Posterior vena cava (tissue), 2 donors: ENCODE results near the gene KMT5C. TPM values are rescaled to one million over a fixed set of nuclear protein-coding genes. Genes with fewer than 3 reads are reported as not detected.

ENCODE experiments used
- DNase-seq: peaks from one replicate; pipeline ENCODE4 v3.0.0-alpha.2; 2020; ENCODE audit warnings: low spot score
- intact Hi-C, 2 donors: fragments of 100-400 bp; cut with DNase I; formaldehyde crosslinking; loops; one replicate each; pipeline versions ENCODE4 v1.14.1 to v1.14.2; 2022 to 2023
- total RNA-seq, 2 donors: library from RNA; stranded (reverse); fragmentation: NEBNext Ultra II Directional; extraction: Animal tissue kit (Norgen Biotek cat#: 25700); gene quantifications; one replicate each; pipeline ENCODE4 v1.2.1, GENCODE V29; 2021
- donor health status: DM: yes; HTN: yes; CAD: no.
- donor health status: DM: yes; HTN: yes; CAD: no.

KMT5C gene
- total RNA-seq, 2 donors from 2014 or later = 3.9 to 6.3 TPM

DNA sequence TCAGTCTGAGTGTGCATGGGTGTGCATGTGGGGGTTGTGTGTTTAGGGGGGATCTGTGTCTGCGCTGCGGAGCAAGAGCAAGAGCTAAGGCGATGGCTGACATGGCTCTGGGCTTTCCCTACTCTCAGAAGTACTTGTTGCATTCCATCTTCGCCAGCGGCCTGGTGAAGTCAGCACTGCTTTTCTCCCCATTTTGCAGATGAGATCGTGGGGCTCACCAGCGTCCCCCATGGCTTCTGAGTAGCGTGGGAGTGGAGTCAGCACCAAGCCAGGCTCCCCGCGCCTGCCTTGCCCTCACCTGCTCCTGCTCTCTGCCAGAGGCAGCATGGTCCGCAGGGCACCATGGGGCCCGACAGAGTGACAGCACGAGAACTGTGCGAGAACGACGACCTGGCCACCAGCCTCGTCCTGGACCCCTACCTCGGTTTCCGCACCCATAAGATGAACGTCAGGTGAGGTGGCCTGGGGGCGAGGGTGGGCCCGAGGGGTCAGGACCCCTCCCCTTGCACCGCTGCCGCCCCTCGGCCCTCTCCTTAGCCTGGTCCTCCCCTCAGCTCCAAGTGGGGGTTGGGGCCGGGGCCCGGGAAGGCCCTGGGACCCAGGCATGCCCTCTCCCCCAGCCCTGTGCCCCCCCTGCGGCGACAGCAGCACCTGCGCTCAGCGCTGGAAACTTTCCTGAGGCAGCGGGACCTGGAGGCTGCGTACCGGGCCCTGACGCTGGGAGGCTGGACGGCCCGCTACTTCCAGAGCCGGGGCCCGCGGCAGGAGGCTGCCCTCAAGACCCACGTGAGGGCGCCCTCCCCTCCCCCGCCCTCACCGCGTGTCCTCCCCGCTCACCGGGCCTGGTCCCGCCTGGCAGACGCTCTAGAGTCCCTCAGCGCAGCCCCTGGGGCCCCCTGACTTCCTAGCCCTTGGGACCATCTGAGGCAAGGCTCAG, 2.2 kb downstream of the KMT5C start:
- intact Hi-C loops = no loop called here
- no peak for DNase-seq

DNA sequence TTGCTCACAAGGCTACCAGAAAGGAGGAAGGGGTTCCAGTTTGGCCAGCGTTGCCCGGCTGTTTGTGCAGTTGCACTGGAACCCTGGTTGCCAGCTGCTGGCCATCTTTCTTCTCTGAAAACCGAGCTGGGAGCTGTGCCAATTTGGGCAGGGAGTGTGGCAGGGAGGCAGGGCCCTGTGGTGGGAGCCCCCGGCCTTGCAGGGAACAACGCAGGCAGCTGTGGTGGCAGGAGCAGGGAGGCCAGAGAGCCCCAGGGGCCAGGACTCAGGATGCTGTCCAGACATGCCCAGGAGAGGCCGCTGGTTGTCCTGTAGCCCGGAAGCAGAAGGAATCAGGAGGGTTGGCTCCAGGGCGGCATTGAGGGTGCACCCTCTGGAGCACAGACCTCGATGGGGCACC, 4.8 kb downstream of the KMT5C start:
- intact Hi-C loops = no loop called here
- no peak for DNase-seq

DNA sequence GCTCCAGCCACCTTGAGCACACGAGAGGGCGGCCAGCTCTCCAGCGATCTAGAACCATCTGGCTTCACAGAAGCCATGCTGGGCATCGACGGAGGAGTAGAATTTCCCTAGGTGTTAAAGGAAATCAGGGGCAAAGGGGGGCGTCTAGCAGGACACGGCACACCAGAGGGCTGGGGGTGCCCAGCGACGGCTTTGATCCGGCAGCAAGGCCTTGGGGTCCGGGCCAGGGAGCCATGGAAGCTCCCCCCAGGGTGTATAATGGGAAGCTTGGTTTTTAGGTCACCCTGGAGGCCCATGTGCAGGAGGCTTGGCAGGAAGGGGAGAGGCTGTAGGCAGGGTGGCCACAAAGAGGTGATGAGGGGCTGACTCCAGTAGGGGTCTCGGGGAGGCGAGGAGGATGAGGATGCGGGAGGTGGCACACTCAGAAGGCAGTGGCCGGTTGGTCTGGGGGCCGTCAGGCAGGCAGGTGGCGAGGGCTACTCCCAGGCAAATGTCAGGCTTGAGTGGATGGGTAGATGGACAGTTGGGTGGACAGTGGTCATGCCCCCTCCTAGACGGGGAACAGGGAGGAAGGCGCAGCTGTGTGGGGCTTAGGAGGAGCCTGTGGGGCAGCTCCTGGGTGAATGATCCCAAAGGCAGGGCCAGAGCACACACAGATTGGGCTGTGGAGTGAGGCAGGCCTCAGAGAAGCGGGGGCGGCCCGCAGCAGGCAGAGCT, 5.6 kb downstream of the KMT5C start:
- intact Hi-C loops = no loop called here
- DNase-seq = no peak

DNA sequence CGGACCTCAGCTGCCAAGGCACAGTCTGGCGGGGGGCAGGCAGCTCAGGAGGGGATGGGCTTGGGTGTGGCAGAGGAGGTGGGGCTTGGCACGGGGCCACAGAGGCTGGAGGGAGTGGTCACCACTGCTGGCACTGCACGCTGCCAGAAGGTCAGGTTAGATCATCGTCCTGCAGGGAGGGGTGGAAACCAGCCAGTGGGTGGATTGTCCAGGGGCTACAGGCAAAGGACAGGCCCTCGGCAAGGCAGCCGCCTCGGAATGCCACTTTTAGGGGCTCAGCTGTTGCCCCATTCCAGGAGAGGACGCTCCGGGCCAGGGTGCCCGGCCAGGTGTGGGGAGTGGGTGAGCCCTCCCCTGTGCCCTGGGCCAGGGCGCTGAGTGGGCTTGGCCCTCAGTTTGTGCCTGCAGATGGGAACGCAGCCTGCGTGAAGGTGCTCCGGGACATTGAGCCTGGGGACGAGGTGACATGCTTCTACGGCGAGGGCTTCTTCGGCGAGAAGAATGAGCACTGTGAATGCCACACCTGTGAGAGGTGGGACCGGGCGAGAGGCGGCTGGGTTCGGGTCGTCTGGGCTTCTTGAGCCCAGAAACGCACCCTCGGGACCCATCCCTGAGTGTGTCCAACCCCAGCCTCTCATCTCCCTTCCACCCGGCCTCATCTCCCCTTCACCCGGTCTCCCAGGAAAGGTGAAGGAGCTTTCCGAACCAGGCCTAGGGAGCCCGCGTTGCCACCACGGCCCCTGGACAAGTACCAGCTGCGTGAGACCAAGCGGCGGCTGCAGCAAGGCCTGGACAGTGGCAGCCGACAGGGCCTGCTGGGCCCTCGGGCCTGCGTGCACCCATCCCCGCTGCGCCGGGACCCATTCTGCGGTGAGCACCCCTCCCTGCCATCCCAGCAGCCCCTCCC, 6.4 kb downstream of the KMT5C start:
- intact Hi-C loops = no loop called here
- DNase-seq = peak; percentile 93

DNA sequence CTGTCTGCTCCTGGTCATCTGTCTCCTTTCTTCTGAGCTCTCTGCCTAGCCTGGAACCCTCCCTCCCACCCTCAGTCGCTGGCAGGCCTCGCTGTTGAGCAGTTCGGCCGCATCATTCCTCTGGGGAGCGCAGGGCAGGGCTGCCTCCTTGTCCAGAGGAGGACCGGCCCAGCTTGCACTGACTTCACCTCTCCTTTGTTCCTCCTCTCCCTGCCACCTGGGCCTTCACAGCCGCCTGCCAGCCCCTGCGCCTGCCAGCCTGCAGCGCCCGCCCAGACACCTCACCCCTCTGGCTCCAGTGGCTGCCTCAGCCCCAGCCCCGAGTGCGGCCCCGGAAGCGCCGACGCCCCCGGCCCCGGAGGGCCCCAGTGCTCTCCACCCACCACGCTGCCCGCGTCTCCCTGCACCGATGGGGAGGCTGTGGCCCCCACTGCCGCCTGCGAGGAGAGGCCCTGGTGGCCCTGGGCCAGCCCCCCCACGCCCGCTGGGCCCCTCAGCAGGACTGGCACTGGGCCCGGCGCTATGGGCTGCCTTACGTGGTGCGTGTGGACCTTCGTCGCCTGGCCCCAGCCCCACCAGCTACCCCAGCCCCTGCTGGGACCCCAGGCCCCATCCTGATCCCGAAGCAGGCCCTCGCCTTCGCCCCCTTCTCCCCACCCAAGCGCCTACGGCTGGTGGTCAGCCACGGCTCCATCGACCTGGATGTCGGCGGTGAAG, 7.2 kb downstream of the KMT5C start:
- peak; percentile 87 for DNase-seq
- intact Hi-C loops = no loop called here

DNA sequence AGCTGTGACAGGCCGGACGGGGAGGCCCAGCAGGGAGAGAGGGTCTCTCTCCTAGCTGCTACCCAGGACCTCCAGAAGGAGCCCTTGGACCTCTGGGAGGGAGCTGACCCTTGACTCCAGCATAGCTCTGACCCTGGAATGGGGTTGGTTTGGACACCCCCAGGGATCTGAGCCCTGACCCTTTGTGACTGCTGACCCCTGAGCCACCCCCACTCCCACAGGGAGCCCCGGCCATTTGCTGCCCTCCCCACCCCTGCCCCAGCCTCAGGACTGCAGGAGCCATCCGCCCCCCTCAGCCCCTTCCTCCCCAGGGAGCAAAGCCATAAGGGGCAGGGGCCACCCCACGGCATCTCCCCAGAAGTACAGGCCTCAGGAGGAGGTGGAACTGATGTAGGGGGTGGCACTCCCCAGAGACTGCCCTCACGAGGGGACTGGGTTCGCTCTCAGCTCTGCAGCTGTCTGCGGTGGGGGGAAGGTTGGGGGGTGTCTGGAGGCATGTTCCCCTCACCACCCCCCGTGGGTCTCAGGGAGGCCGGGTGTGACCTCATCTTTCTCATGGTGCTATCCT, 7.8 kb downstream of the KMT5C start:
- intact Hi-C loops = no loop called here
- DNase-seq = no peak

DNA sequence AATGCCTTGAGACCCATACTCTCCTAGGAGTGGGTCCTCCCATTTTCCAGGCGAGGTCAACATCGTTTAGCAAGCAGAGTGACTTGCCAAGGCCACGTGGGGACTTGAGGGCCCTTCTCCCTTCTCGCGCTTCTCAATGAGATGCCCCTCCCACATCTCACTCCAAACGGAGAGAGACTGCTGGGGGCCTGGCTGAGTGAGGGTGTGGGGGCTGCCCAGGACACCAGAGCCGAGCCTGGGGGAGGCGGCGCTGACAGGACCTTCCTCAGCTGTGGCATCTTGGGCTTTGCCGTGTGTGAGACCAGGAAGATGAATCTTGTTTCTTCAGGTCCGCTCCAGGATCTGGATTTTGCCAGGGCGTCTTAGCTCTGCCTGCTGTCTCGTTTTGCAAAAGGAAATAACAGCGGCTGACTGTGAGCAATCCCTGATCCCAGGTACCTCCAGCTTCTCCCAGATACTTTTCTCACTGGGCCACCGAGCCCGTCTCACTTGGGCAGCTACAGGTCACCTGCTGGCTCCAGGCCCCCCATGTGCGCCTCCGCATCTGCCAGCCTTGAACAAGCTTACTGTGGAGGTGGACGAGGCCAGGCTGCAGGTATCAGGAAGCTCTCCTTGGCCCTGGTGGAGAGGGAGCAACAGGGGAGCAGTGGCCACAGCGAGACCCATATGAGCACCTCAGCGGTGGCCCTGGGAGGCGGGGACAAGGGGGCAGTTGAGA, 8.8 kb downstream of the KMT5C start:
- no peak for DNase-seq
- intact Hi-C loops = no loop called here

DNA sequence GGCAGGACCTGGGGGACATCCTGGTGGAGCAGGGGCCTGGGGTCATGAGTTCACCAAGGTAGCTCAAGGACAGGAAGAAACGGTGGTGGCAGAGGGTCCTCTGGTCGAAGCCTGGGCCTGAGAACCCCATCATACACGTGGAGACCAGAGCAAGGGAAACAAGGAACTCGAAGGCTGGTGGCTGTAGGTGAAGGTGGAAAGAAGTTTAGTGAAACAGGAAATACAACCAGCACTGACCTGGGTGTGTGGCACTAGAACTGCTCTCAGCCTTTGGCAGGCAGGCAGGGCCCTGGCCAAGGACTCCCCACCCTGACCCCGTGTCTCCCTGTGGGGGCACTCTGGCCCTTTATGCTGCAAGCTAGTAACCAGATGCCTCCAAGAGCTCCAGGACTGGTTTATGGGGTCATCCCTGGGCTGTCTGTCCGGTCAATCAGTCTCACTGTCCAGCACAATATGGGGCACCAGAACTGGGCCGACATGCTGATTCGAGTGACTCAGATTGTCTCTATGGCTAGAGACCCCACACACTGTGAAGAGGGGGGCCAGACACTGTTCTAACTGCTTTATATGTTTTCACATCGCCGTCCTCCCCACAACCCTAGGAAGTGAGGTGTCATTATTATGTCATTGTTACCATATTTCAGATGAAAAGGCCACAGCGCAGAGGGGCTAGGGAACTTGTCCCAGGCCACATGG, 11.1 kb downstream of the KMT5C start:
- intact Hi-C loops = no loop called here
- DNase-seq = no peak

DNA sequence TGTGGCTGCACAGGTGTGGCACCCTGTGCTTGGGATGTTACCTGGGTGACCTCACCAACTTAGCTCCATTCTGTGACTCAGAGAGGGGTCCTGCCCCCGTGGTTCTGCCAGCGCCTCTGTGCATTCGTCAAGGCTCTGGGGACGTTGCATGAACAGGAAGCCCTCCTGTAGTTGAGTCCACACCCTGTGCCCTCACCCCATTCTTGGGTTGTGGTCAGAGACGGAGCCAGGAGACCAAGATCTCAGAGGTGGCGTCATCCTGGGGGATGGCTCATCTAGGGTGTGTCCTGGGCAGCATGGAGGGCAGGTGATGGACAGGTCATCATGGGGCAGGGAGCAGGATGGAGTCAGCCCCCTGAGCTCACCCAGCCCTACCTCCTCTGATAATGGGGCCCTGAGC, 12.4 kb downstream of the KMT5C start:
- DNase-seq = no peak
- intact Hi-C loops = loop anchor here in 1 of 2 donors (1.0 kb wide), 1 partner anchor 48 kb away; no protein-coding TSS in a partner anchor

DNA sequence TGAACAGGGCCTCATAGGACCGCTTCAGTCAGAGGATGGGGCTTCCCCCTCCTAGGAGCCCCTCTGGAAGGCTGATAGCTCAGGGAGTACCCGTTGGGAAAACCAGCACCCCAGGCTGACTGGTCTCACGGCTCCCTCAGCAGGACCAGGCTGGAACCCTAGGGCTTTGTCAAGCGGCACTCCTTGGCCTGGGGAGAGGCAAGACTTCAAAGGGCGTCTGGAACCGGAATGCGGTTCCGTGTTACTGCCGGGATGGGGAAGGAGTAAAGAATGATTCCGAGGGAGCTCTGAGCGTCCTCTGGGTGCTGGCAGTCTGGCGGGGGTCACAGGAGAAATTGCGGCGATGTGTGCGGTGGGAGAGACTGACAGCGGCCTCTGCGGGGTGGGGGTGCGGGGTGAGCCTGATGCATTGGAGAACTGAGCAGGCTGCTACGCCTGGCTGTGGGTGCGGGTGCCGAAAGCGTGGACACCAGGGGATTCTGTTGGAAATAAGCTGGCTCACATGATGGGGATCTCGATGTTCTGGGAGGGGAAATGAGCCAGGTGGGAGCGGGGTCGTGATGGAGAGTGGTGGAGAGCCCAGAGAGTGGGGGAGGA, 13.0 kb downstream of the KMT5C start:
- intact Hi-C loops = loop anchor here in 1 of 2 donors (1.0 kb wide), 1 partner anchor 48 kb away; no protein-coding TSS in a partner anchor
- no peak for DNase-seq

DNA sequence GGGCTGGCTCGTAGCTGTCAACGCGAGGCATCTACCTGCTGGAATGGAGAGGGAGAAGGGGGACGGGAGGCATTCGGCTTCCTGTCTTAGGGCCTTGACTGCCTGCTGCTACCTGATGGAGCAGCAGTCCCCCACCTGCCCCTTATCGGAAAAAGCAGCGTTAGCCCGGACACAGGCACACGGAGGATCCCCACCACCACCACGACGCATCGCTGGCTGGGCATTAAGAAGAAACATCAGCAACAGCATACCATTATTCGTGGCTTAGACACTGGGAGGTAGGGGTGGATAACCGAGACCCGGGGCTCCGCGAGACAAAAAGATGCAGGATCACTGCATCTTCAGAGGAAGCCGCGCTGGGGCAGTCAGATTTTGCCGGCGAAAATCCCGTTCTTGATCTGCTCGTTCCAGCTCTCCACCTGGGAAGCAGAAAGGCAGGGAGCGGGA, 13.7 kb downstream of the KMT5C start:
- DNase-seq = no peak
- intact Hi-C loops = no loop called here

DNA sequence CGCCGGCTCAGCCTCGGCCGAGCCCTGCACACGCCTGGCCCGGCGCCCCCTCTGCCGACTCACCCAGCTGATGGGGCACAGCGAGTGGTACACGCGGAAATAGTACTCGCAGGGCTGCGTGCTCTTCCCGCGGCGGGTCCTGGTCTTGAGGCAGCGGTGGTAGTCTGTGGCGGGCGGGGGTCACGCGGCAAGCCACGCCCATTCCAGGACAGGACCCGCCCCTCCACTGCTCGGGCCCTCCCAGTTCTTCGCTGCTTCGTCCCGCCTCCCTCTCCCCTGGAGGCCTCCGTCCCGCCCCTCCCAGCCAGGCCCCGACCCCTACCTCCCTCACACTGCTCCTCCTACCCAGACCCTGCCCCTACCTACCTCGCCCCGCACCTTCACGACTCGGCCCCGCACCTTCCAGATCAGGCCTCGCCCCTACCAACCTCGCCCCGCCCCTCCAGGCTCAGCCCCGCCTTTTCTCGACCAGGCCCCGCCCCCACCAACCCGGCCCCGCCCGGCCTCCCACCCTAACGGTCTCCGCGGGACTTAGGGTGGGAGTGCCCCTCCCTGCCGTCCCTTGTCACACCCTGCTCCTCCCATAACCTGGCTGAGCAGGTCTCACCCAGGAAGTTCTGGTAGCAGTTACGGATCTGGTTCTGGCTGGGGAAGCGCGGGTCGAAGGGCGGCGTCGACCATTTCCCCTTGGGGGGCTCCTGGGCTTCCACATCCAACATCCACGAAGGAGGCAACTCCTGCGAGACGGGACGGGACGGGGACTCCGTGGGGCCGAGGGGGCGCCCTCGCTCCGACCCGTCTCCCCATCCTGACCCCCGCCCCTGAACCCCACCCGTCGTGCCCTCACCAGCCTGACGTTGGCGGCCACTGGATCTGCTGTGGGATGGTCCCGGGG, 14.4 kb downstream of the KMT5C start:
- DNase-seq = peak; percentile 84

DNA sequence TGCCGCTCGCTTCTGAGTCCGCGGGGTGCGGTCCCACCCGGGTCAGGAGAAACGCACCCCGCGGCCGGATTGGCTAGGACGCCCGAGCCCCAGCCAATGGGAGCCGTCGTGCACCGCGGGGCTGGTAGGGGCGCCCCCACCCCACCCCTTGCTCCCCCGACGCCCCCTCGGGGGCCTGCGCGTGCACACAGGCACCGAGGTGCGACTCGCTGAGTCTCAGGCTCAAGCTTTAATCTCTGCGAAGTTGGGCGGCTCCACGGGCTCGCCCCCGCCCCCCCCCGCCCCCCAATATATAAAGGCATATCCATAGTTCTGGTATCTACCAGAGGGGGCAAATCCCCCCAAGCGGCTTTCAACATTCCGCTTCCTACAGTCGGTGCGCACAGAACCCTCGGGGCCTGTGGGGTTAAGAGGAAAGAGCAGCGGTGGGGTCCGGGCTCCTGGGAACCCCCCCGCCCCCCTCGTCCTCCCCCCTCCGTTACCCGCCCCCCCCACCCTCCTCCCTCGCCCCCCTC, 15.1 kb downstream of the KMT5C start, which contains the start of gene COX6B2:
TSS of gene COX6B2 (minus strand) at position 22 of the 515 bp plus-strand sequence. CDS start 198 bp downstream, outside the sequence.
- intact Hi-C loops = no loop called here
- DNase-seq = no peak

More for the DNA sequence above, 14.4 kb downstream of the KMT5C start:
- intact Hi-C loops = no loop called here

DNA sequence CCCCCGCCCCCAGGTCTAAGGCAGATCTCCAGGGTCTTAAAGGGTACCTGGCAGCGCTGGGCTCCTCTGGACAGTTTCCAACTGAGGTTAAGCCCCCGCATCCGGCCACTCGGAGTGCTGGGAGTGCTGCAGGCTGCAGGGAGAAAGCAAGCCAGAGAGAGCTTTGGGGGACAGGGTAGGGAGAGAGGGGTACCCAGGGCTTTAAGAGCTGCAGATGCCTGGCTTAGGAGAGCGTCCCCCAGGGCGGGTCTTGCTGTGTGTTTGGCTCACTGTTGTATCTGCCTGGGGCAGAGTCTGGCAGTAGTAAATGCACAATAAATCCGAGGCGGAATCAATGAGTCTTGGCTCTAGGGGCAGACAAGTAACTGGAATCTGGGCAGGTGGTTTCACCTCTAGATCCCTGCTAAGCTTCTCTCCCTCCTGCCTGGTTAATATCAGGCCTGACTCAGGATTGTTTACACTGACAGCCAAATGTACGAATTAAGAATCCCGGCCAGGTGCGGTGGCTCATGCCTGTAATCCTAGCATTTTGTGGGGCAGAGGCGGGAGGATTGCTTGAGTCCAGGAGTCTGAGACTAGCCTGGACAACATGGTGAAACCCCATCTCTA, 15.6 kb downstream of the KMT5C start:
- intact Hi-C loops = no loop called here
- no peak for DNase-seq

DNA sequence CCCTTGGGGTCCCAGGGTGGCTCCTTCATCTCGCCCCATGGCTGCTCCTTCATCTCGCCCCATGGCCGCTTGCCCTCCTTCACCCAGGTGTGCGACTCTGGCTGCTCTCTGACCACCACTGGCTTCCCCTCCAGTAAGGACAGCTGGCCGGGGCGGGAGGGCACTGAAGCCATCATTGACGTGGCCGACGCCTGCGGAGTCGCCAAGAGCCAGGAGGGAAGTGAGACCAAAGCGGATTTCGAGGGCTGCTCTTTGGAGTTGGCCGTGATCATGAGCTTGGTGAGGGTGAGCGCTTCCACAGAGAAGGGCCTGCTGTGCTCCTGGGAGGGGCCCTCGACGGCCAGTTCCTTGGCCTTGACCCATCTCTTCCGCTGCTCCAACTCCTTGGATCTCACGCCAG, 18.8 kb downstream of the KMT5C start:
- intact Hi-C loops = no loop called here
- DNase-seq = no peak
